Measurements from ENCODE around the gene DHX8. TPM values are rescaled to one million over a fixed set of nuclear protein-coding genes. Genes with fewer than 3 reads are reported as not detected.

The DHX8 gene
- total and polyA plus RNA-seq, 2 of the 8 experiments (the other 6 are each of a cell fraction or from before 2014, with no cell fraction given) = 30.5 to 59.4 TPM

DNA sequence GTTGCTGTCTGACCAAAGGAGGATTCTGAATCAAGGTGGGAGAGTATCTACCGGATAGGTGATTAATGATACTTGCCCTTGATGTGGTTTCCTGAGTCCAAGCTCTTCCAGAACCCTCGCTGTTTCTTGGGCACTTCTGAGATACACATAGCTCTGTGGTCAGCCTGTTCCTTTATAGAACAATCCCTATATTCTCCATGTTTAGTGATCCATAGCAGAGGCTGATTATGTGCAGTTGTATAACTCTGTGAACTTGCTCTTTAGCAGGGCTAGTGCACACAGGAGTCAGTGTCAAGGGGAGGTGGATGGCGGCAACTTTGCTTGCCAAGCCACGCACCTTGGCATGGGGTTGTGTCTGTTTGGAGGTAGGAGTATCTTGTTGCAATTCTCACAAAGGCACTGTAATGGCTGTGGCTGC lies 48.9 kb upstream of the DHX8 start:
- peaks cover 0 to 6% (median 0%) of the 10 kb centered on the region in 4 experiments; a peak in 3 of 7 replicates for H3K4me1 ChIP-seq (replicated peaks in 1 of 4; ENCODE audit: control insufficient read depth in 3 of 4, insufficient read depth in 4 of 4, low read length in 3 of 4)
- FAIRE-seq = no peak
- TF ChIP-seq SAP30 (IDR thresholded peaks at IDR 0.05; ENCODE audit: insufficient read depth, insufficient replicate concordance, low read length) (no peak), EGR1 (IDR thresholded peaks at IDR 0.05; ENCODE audit: borderline replicate concordance, low read depth, low read length) (no peak), RFX5 (IDR thresholded peaks at IDR 0.05; ENCODE audit: borderline replicate concordance, low read depth, low read length) (no peak), JUND (IDR thresholded peaks at IDR 0.05; ENCODE audit: low read length) (no peak), SIX5 (IDR thresholded peaks at IDR 0.05; ENCODE audit: low read depth, low read length) (no peak), BRCA1 (IDR thresholded peaks at IDR 0.05; ENCODE audit: low read depth, low read length) (no peak), ZNF274 (IDR thresholded peaks at IDR 0.05; ENCODE audit: borderline replicate concordance, extremely low read depth, low read length) (no peak), GABPA (IDR thresholded peaks at IDR 0.05; ENCODE audit: borderline replicate concordance, insufficient read depth, low read length) (no peak), CBX5 (IDR thresholded peaks at IDR 0.05; ENCODE audit: low read depth, low read length) (no peak), SIN3A (conservative IDR thresholded peaks at IDR 0.05 in 1 of 2, IDR thresholded peaks at IDR 0.05 in 1 of 2; ENCODE audit: low read depth in 1 of 2, low read length in 2 of 2) (no peak), CHD1 (IDR thresholded peaks at IDR 0.05; ENCODE audit: low read depth, low read length) (no peak)
- TF ChIP-seq, protein P1, sequence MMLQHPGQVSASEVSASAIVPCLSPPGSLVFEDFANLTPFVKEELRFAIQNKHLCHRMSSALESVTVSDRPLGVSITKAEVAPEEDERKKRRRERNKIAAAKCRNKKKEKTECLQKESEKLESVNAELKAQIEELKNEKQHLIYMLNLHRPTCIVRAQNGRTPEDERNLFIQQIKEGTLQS (IDR thresholded peaks at IDR 0.05; ENCODE audit: insufficient read depth, low read depth, low read length) = no peak
- TF ChIP-seq, protein P2, sequence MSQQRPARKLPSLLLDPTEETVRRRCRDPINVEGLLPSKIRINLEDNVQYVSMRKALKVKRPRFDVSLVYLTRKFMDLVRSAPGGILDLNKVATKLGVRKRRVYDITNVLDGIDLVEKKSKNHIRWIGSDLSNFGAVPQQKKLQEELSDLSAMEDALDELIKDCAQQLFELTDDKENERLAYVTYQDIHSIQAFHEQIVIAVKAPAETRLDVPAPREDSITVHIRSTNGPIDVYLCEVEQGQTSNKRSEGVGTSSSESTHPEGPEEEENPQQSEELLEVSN (IDR thresholded peaks at IDR 0.05) = no peak

More for the DNA sequence above, 48.9 kb upstream of the DHX8 start:
- Histone ChIP-seq H2AFZ (ENCODE audit: low read length) (no peak overlapping the region), H3K9ac (replicated peaks in 1 of 4; ENCODE audit: extremely low read depth in 1 of 4, low read depth in 3 of 4, low read length in 3 of 4) (no peak overlapping the region), H2BK5ac (ENCODE audit: low read depth, low read length) (no peak overlapping the region), H4K91ac (replicated peaks; ENCODE audit: insufficient read length, low read length) (no peak overlapping the region), H3K4me3 (ENCODE audit: extremely low read depth in 1 of 4, insufficient read depth in 2 of 4, low read depth in 3 of 4, low read length in 4 of 4) (no peak overlapping the region), H4K20me1 (replicated peaks in 1 of 2; ENCODE audit: control insufficient read depth in 1 of 2, insufficient read depth in 2 of 2, low read length in 2 of 2) (no peaks in the 10 kb centered on the region), H3K23ac (ENCODE audit: insufficient read length) (no peak overlapping the region), H2AK5ac (ENCODE audit: low read depth, low read length) (no peak overlapping the region), H3K23me2 (ENCODE audit: low read depth, low read length) (0 out of 2 replicates have a peak, but pooled peaks cover 2% of the 10 kb centered on the region), H4K8ac (ENCODE audit: extremely low read depth, insufficient read depth, low read length) (no peak overlapping the region), H3K27me3 (replicated peaks in 1 of 4; ENCODE audit: control insufficient read depth in 3 of 4, extremely low read depth in 1 of 4, insufficient read depth in 3 of 4, low read length in 3 of 4) (no peaks in the 10 kb centered on the region), H2BK12ac (ENCODE audit: low read depth, low read length) (no peak overlapping the region), H3K4me2 (ENCODE audit: insufficient read depth in 1 of 2, low read depth in 2 of 2, low read length in 2 of 2) (no peak overlapping the region), H3K79me2 (ENCODE audit: control insufficient read depth in 1 of 2, insufficient read depth in 2 of 2, low read length in 2 of 2) (no peaks in the 10 kb centered on the region), H3K36me3 (ENCODE audit: control insufficient read depth in 2 of 4, insufficient read depth in 4 of 4, low read length in 3 of 4) (no peaks in the 10 kb centered on the region), H2BK120ac (replicated peaks; ENCODE audit: low read depth, low read length) (no peak overlapping the region), H3K4ac (replicated peaks; ENCODE audit: insufficient read length, low read depth, low read length) (no peak overlapping the region), H3K9me3 (ENCODE audit: insufficient read depth in 2 of 2, low read depth in 1 of 2, low read length in 1 of 2) (no peaks in the 10 kb centered on the region), H2BK20ac (ENCODE audit: low read length) (no peak overlapping the region), H3K56ac (replicated peaks; ENCODE audit: insufficient read length, low read depth, low read length) (no peak overlapping the region), H3K18ac (ENCODE audit: extremely low read depth, low read length) (no peak overlapping the region), H2BK15ac (ENCODE audit: low read length) (no peak overlapping the region), H3K14ac (ENCODE audit: insufficient read length) (no peak overlapping the region), H3K79me1 (ENCODE audit: low read depth, low read length) (no peaks in the 10 kb centered on the region), H4K5ac (ENCODE audit: insufficient read length, low read depth, low read length) (no peak overlapping the region), H3K27ac (ENCODE audit: low read depth, low read length) (no peak overlapping the region)
- CTCF ChIA-PET (ENCODE audit: partially characterized antibody) = interaction anchor here (1.8 kb wide), 1 partner anchor 41 kb away, joined by 7 read pairs; no protein-coding TSS in a partner anchor
- 95% methylated on average over 4 of the region's 4 CpGs; no CpG with 5 or more reads in 1 of the 2 experiments for WGBS, 2 experiments (ENCODE audit: extremely low coverage in 1 of 2, insufficient coverage in 1 of 2, insufficient read length in 1 of 2, insufficient replicate concordance in 2 of 2, low coverage in 1 of 2, low lambda C conversion rate in 2 of 2, missing lambda C conversion rate in 1 of 2)
- POLR2A ChIA-PET (ENCODE audit: partially characterized antibody) = interaction anchor here (1.0 to 1.8 kb wide), 2 partner anchors 49 to 74 kb away, joined by 3 to 5 read pairs; partner anchors contain the start of gene DHX8
- no peak for DNase-seq (ENCODE audit: low read depth in 1 of 2, low spot score in 2 of 2)

Measured in H1 (cell line).